ENCODE data around the gene PDE1A.

Gene PDE1A

DNA sequence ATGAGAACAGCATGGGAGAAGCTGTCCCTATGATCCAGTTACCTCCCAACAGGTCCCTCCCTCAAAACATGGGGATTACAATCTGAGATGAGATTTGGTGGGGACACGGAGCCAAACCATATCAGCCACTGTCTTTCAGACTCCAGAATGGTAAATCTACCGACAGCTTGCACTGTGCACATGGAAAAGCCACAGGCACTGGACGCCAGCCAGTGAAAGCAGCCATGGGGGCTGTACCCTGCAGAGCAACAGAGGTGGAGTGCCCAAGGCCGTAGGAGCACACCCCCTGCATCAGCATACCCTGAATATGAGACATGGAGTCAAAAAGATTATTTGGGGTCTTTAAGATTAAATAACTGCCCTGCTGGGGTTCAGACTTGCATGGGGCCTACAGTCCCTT lies 218.4 kb downstream of the PDE1A start:
- DNase-seq (ENCODE audit: low read depth in 2 of 2): no peak

- no peak for DNase-seq (ENCODE audit: low read depth in 2 of 2)
Measured at GRCh38 chr2:182207049-182207746, 219.6 kb downstream of the PDE1A start.

DNA sequence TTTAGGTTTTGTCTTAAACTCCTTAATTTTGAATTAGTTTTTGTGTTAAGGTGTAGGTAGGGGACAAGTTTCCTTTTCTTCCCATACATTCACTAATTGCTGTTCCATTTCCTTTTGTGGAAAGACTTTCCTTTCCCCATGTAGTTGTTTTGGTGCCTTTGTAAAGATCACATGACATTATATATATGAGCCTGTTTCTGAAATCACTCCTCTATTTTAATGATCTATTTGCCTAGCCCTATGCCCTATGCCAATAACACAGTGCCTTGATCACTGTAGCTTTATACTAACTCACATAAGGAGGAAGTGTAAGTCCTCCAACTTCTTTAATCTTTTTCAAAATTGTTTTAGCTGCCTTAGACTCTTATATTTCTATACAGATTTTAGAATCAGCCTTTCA lies 229.3 kb downstream of the PDE1A start:
- DNase-seq (ENCODE audit: low read depth in 2 of 2): no peak

DNA sequence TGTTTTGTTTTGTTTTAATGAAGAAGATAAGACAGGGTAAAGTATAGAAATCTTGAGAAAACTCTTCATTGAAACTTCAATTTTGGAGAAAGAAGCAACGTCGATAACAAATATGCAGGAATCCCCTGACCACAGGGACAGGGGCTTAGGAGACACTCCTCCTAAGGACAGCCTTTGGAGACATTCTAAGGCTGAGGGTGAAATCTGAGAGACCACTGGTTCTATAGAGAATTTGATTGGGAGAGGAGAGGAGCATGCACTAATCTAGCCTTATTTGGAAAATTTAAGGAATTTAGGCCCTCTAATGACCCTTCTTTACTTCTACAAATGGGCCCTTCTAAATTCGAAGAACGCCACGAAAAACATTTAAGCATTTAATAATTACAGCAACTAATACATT lies 233.5 kb downstream of the PDE1A start:
- no peak for DNase-seq (ENCODE audit: low read depth in 2 of 2)

GRCh38 chr2:182191061-182191460 lies 235.8 kb downstream of the PDE1A start:
- no peak for DNase-seq (ENCODE audit: low read depth in 2 of 2)

GRCh38 chr2:182187130-182187529 lies 239.7 kb downstream of the PDE1A start:
- no peak for DNase-seq (ENCODE audit: low read depth in 2 of 2)

GRCh38 chr2:182186132-182186735 lies 240.6 kb downstream of the PDE1A start:
- DNase-seq (ENCODE audit: low read depth in 2 of 2): no peak

GRCh38 chr2:182182436-182182835 lies 244.4 kb downstream of the PDE1A start:
- DNase-seq (ENCODE audit: low read depth in 2 of 2): no peak

DNA sequence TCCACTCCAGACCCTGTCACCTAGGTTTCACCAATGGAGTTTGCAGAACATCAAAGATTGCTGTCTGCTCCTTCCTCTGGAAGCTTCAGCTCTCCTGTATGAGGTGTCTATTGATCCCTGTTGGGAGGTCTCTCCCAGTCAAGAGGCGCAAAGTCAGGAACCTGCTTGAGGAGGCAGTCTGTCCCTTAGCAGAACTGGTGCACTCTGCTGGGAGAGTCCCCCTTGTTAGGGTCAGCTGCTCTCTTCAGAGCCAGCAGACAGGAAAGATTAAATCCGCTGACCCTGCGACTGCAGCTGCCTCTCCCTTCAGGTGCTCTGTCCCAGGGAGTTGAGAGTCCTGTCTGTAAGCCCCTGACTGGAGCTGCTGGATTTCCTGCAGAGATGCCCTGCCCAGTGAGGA lies 245.5 kb downstream of the PDE1A start:
- no peak for DNase-seq (ENCODE audit: low read depth in 2 of 2)

GRCh38 chr2:182179176-182179575 lies 247.7 kb downstream of the PDE1A start:
- DNase-seq (ENCODE audit: low read depth in 2 of 2): no peak

DNA sequence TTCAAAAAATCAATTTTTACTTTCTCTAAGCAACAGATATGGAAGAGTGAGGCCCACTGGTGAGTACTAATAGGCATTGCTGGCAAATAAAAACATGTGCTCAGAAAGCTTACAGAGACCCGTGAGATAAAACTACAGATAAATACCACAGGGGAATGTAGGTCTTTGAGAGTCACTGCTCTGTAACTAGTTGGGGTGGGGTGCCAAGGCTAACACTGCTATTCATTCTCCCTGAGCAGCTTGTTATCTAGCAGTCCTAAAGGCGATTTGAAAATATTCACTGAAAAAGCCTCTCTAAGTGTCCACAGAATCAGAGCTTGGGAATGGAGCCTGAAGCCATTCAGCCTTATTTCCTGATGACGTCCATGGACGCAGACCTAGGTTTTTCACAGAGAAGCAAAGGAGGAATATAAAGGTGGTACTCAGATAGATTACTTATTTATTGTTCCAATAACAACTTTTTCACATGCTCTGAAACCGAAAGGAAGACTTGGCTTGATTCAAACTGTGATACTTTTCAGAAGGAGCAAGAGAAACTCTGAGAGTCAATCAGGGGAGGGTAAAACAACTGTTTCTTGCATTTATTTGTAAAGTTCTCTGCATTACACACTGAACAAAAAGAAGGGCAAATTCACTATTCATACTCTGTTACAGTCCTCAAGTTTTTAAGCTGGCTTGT lies 252.8 kb downstream of the PDE1A start:
- no peak for DNase-seq (ENCODE audit: low read depth in 2 of 2)

- DNase-seq (ENCODE audit: low read depth in 2 of 2): no peak
Measured at GRCh38 chr2:182170341-182170740, 256.5 kb downstream of the PDE1A start.

DNA sequence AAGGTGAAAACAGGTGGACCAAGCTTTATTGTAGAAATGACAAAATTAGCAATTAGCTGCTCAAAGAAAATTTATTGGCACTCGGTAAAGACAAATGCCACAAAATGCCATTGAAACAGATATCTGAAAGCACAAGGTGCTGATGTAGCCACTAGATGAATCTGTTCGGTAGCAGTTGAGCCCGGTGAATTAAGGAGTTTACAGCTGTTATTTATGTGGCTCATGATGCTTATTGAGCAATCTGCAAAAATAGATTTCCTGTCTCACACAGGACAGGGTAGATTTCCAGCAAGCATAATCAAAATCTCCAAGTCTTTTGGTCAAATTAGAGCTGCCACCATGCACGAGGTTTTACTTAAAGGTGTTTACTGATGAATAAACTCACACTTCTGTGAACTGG lies 259.0 kb downstream of the PDE1A start:
- no peak for DNase-seq (ENCODE audit: low read depth in 2 of 2)

DNA sequence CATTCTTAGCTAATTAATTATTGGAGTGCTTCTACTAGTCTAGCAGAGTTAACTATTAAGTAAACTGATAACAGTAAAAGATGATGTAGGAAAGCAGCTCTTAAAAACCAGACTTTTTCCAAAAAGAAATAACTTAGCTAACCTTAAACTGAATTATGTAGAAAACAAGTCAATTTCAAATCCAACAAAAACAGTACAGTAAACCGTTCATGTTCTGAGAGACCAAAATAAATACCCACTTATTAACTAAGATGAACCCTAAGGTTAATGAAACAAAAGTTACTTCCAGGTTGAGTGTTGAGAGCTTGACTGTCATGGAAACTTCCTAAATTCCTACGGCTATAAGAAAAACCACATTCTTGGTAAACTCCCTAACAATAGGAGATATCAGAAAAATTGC lies 260.0 kb downstream of the PDE1A start:
- no peak for DNase-seq (ENCODE audit: low read depth in 2 of 2)

DNA sequence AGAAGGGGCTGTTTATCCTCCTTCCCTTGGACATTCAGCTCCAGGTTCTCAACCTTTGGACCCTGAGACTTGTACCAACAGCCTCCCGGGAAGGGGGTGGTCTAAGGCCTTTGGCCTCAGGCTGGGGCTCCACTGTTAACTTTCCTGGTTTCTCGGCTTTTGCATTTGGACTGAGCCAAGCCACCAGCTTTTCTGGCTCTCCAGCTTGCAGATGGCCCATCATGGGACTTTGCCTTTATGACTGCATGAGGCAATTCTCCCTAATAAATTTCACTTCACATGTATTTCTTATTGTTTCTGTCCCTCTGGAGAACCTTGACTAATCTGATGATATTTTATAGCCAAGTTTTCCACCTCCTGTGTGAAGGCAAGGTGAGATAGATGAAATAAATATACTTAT lies 260.4 kb downstream of the PDE1A start:
- DNase-seq (ENCODE audit: low read depth in 2 of 2): no peak

DNA sequence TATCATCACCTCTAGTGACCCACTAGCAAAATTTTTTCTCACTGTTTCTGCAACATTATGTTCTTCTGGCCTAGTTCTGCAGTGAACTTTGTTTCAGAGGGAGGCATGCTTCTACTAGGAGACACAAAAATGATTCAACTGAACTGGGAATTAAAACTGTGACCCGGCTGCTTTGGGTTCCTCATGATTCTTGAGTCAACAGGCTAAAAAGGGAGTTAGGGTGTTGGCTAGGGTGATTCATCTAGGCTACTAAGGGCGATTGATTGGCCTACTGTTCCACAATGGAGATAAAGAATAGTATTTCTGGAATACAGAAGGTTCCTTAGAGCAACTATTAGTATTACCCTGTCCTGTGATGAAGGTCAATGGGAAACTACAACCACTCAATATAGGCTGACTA lies 261.6 kb downstream of the PDE1A start:
- DNase-seq (ENCODE audit: low read depth in 2 of 2): no peak

- DNase-seq (ENCODE audit: low read depth in 2 of 2): no peak
Measured at GRCh38 chr2:182164686-182165085, 262.1 kb downstream of the PDE1A start.

DNA sequence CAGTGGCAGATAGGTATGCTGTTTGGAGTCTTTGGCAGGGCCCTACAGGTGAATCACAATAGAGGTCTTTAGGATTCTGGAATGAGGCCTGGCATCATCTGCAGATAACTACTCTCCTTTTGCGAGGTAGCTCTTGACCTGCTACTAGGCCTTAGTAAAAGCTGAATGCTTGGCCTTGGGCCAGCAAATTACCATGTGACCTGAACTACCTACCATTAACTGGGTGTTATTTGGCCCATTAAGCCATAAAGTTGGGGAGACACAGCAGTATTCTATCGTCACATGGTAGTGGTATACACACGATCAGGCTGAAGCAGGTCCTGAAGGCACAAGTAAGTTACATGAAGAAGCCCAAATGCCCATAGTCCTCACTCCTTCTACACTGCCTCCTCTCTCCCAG lies 263.0 kb downstream of the PDE1A start:
- DNase-seq (ENCODE audit: low read depth in 2 of 2): no peak

GRCh38 chr2:182148344-182148743 lies 278.5 kb downstream of the PDE1A start:
- DNase-seq (ENCODE audit: low read depth in 2 of 2): no peak

- no peak for DNase-seq (ENCODE audit: low read depth in 2 of 2)
Measured at GRCh38 chr2:182144776-182145165, 282.1 kb downstream of the PDE1A start.

GRCh38 chr2:182144041-182144775 lies 282.6 kb downstream of the PDE1A start:
- DNase-seq (ENCODE audit: low read depth in 2 of 2): no peak

- no peak for DNase-seq (ENCODE audit: low read depth in 2 of 2)
Measured at GRCh38 chr2:182142062-182142461, 284.8 kb downstream of the PDE1A start.

DNA sequence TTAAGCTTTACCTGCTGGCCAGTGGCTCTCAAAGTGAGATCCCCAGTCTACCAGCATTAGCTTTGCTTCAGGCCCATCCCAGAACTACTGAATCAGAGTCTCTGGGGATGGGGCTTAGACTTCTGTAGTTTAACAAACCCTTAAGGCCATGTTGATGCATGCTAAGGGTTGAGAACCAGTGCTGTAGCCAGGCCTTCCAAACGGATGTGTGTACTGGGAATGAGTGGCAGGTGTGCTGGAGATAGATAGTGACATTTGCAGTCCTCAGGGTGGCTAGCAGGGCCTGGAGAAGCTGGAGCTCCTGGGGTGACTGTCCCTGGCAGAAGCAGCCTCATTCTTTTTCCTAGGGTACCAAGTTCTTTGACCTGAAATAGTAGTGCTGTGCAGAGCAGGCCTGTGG lies 292.6 kb downstream of the PDE1A start:
- DNase-seq (ENCODE audit: low read depth in 2 of 2): no peak

Measured in stimulated activated CD4-positive, alpha-beta T cell treated with anti-CD3 and anti-CD28 coated beads, Interleukin-1b, Interleukin-23, amount 100 ng/mL, for 1 hour (primary cell).